ENCODE data around the gene PPID. TPM values are rescaled to one million over a fixed set of nuclear protein-coding genes. Genes with fewer than 3 reads are reported as not detected.

The PPID gene
- total and polyA plus RNA-seq, 2 of the 4 experiments (the other 2 are of a cell fraction), result 11.8 to 21.1 TPM

GRCh38 chr4:158763462-158763861 is 40.3 kb upstream of the PPID start:
- Histone ChIP-seq H3K36me3 (ENCODE audit: control insufficient read depth, insufficient read depth, low read length) (no peaks in the 10 kb centered on the region), H2BK5ac (ENCODE audit: low read depth, low read length, poor library complexity, severe bottlenecking) (no peak overlapping the region), H3K27ac (ENCODE audit: insufficient read depth, low read length) (no peak overlapping the region), H4K8ac (ENCODE audit: low read depth in 2 of 2, low read length in 2 of 2) (no peak overlapping the region), H2AFZ (replicated peaks; ENCODE audit: low read length, poor library complexity) (no peak overlapping the region), H3K23ac (ENCODE audit: low read depth, low read length) (no peak overlapping the region), H3K4me3 (ENCODE audit: insufficient read depth, low read depth, low read length) (no peak overlapping the region), H3K9ac (ENCODE audit: low read depth, low read length) (no peak overlapping the region), H3K9me1 (ENCODE audit: insufficient read depth, low read length) (no peaks in the 10 kb centered on the region), H3K4me1 (ENCODE audit: control insufficient read depth, insufficient read depth, low read length) (no peaks in the 10 kb centered on the region), H3K4ac (ENCODE audit: low read depth, low read length) (no peak overlapping the region), H3K18ac (ENCODE audit: low read depth, low read length) (no peak overlapping the region), H3K14ac (replicated peaks; ENCODE audit: low read depth, low read length) (no peak overlapping the region), H3K9me3 (ENCODE audit: control insufficient read depth, insufficient read depth, low read length) (no peaks in the 10 kb centered on the region), H3K27me3 (ENCODE audit: control insufficient read depth, insufficient read depth, low read length) (no peaks in the 10 kb centered on the region), H2BK120ac (ENCODE audit: low read depth, low read length) (no peak overlapping the region), H3K79me1 (ENCODE audit: low read depth in 1 of 2, low read length in 2 of 2) (no peaks in the 10 kb centered on the region; a peak in 1 of 4 replicates), H4K20me1 (ENCODE audit: insufficient read depth, low read length) (no peaks in the 10 kb centered on the region), H2AK5ac (ENCODE audit: low read depth, low read length) (no peak overlapping the region), H3K56ac (ENCODE audit: extremely low read depth, insufficient read depth, low read length) (no peak overlapping the region), H2BK20ac (ENCODE audit: low read depth, low read length) (no peak overlapping the region), H2AK9ac (replicated peaks; ENCODE audit: low read depth, low read length, poor library complexity) (no peak overlapping the region), H2BK15ac (ENCODE audit: low read depth, low read length) (no peak overlapping the region), H3K4me2 (ENCODE audit: low read depth, low read length) (no peak overlapping the region), H4K91ac (ENCODE audit: insufficient read depth, low read depth, low read length) (no peak overlapping the region), H4K5ac (ENCODE audit: low read depth, low read length) (no peak overlapping the region)
- POLR2A ChIA-PET (ENCODE audit: unreplicated experiment), result no interaction called here
- CTCF ChIA-PET, result interaction anchor here (0.9 kb wide), 1 partner anchor 428 kb away, joined by 3 read pairs; no protein-coding TSS in a partner anchor
- no peak for DNase-seq
- intact Hi-C loops (cut with micrococcal nuclease) (no loop called here), dilution Hi-C loops (cut with HindIII; ENCODE audit: low sequenced_read_pairs, unreplicated experiment) (no loop called here), in situ Hi-C loops (cut with MboI; ENCODE audit: low sequenced_read_pairs) (no loop called here)
- TF ChIP-seq MXI1 (IDR thresholded peaks at IDR 0.05; ENCODE audit: borderline replicate concordance, low read depth, low read length), result no peak
- no peak for TF ChIP-seq POLR2A (IDR thresholded peaks at IDR 0.05; ENCODE audit: low read depth, low read length)
- no peak for TF ChIP-seq ELK1 (IDR thresholded peaks at IDR 0.05; ENCODE audit: borderline replicate concordance, low read depth, low read length)
- 100% methylated on average over 1 of the region's 2 CpGs; no CpG with 5 or more reads in 1 of the 2 experiments for whole genome bisulfite sequencing, 2 experiments (ENCODE audit: extremely low coverage in 2 of 2, insufficient read length in 1 of 2)
- BruUV-seq (replicated peaks), result no TSS peak
- no peak for ATAC-seq (ENCODE audit: low read depth)

Measured in IMR-90 (cell line).